GM12878 (cell line): ENCODE data around the gene TCERG1L. TPM values are rescaled to one million over a fixed set of nuclear protein-coding genes. Genes with fewer than 3 reads are reported as not detected.

ENCODE experiments used
- ATAC-seq: fragments of 200-7000 bp; cut with Tn5 transposase; 3 replicates; pipeline ENCODE4 v1.9.1; 2020; ENCODE audit warnings: mild to moderate bottlenecking, moderate library complexity
- BruUV-seq: library from RNA; stranded (reverse); fragments of 400-500 nt; replicated peaks from 2 replicates; lab custom pipeline; 2021; lab: Mats Ljungman, UMichigan
- CTCF ChIA-PET: fragments of 300-600 bp; sonication (Branson Sonifier 250); formaldehyde crosslinking; extraction: SDS; loops from one replicate; lab custom pipeline; 2021; ENCODE audit warnings: inconsistent platforms; lab: Yijun Ruan, JAX
- POLR2A ChIA-PET: fragments of 350-600 bp; formaldehyde crosslinking; extraction: SDS; loops from one replicate; lab custom pipeline; 2021; ENCODE audit warnings: inconsistent platforms; lab: Charles Lee
- RAD21 ChIA-PET: fragments of 300-600 bp; sonication (Branson Sonifier 250); formaldehyde crosslinking; loops from one replicate; lab custom pipeline; 2023; ENCODE audit warnings: antibody characterized with exemption; ENCODE audit not compliant: unreplicated experiment; lab: Charles Lee
- SMC1A ChIA-PET: fragments of 300-600 bp; sonication (Branson Sonifier 250); formaldehyde crosslinking; loops from one replicate; lab custom pipeline; 2023; ENCODE audit not compliant: unreplicated experiment, uncharacterized antibody; lab: Charles Lee
- DNase-seq: peaks from one replicate; pipeline ENCODE4 v3.0.0-alpha.2; 2011; ENCODE audit warnings: low read depth, low spot score
- FAIRE-seq: peaks from 3 replicates; lab custom pipeline; 2011; peaks lifted over from hg19 to GRCh38; lab: Jason Lieb, UNC
- H2AFZ ChIP-seq: 2 replicates; pipeline ENCODE4 v1.6.0; 2011; ENCODE audit warnings: low read depth, low read length, control low read depth; ENCODE audit not compliant: control insufficient read depth
- H3K27ac ChIP-seq: 2 replicates; pipeline ENCODE4 v1.5.1; 2011; ENCODE audit warnings: control low read depth; ENCODE audit not compliant: control insufficient read depth, insufficient read depth
- H3K27me3 ChIP-seq, 2 experiments: replicated peaks in 1 of 2; 2 replicates each; pipeline versions ENCODE4 v1.6.0 to v1.6.1; 2011; ENCODE audit warnings: low read length in 1 of 2; ENCODE audit not compliant: control insufficient read depth in 2 of 2, insufficient read depth in 2 of 2
- H3K36me3 ChIP-seq, 2 experiments: 2 replicates each; pipeline ENCODE4 v1.5.1; 2011; ENCODE audit warnings: low read length in 1 of 2; ENCODE audit not compliant: control insufficient read depth in 2 of 2, insufficient read depth in 2 of 2
- H3K4me1 ChIP-seq: 2 replicates; pipeline ENCODE4 v1.6.1; 2011; ENCODE audit warnings: mild to moderate bottlenecking, low read length, moderate library complexity, mixed read lengths; ENCODE audit not compliant: control insufficient read depth, insufficient read depth
- H3K4me2 ChIP-seq: 2 replicates; pipeline ENCODE4 v1.6.0; 2011; ENCODE audit warnings: control low read depth; ENCODE audit not compliant: control insufficient read depth, insufficient read depth
- H3K4me3 ChIP-seq: fragments of 200-600 bp; sonication (generic); 2 replicates; pipeline ENCODE4 v1.5.1; 2016
- H3K79me2 ChIP-seq: 2 replicates; pipeline ENCODE4 v1.6.0; 2011; ENCODE audit warnings: low read length; ENCODE audit not compliant: control insufficient read depth, insufficient read depth
- H3K9ac ChIP-seq: 2 replicates; pipeline ENCODE4 v1.8.0; 2011; ENCODE audit warnings: low read length, control low read depth, mixed read lengths; ENCODE audit not compliant: control insufficient read depth, insufficient read depth
- H3K9me3 ChIP-seq: replicated peaks from 3 replicates; pipeline ENCODE4 v1.5.1; 2011; ENCODE audit warnings: mild to moderate bottlenecking, low read length; ENCODE audit not compliant: control insufficient read depth, insufficient read depth
- H4K20me1 ChIP-seq: 2 replicates; pipeline ENCODE4 v1.6.0; 2011; ENCODE audit not compliant: control insufficient read depth, insufficient read depth
- DPF2 ChIP-seq: fragments of 450-650 bp; IDR thresholded peaks from 2 replicates; pipeline ENCODE4 v1.6.1; 2017; ENCODE audit warnings: mild to moderate bottlenecking
- EP300 ChIP-seq, 2 experiments: fragments of 150-350 bp in 1 of 2; IDR thresholded peaks; 2 replicates each; pipeline ENCODE4 v1.6.1; 2011 to 2012; ENCODE audit warnings: low read depth in 2 of 2, low read length in 2 of 2, borderline replicate concordance in 1 of 2, improper control_type of control experiment in 1 of 2, inconsistent platforms in 1 of 2; ENCODE audit not compliant: control insufficient read depth in 1 of 2
- IRF4 ChIP-seq: IDR thresholded peaks from 2 replicates; pipeline ENCODE4 v1.6.1; 2011; ENCODE audit warnings: low read depth, low read length
- MTA2 ChIP-seq: fragments of 450-650 bp; IDR thresholded peaks from 2 replicates; pipeline ENCODE4 v1.6.1; 2016; ENCODE audit warnings: low read depth, mild to moderate bottlenecking, moderate library complexity
- NR2C1 ChIP-seq: fragments of 450-650 bp; IDR thresholded peaks from 2 replicates; pipeline ENCODE4 v1.6.1; 2017; ENCODE audit warnings: antibody characterized with exemption, mild to moderate bottlenecking, moderate library complexity
- RCOR1 ChIP-seq: conservative IDR thresholded peaks from 2 replicates; pipeline ENCODE4 v1.6.1; 2012; ENCODE audit warnings: low read depth, low read length, improper control_type of control experiment
- SMAD1 ChIP-seq: fragments of 450-650 bp; IDR thresholded peaks from 2 replicates; pipeline ENCODE4 v1.6.1; 2018; ENCODE audit warnings: mild to moderate bottlenecking, low read depth; ENCODE audit not compliant: partially characterized antibody
- SREBF1 ChIP-seq: IDR thresholded peaks from 2 replicates; pipeline ENCODE4 v1.6.1; 2012; ENCODE audit warnings: mild to moderate bottlenecking, low read length
- YBX1 ChIP-seq: fragments of 450-650 bp; IDR thresholded peaks from 2 replicates; pipeline ENCODE4 v1.6.1; 2016; ENCODE audit warnings: antibody characterized with exemption
- WGBS: methylation state at CpG from one replicate; pipeline ENCODE4 v1.1.6; 2016; ENCODE audit warnings: low lambda C conversion rate; ENCODE audit not compliant: insufficient replicate concordance, insufficient coverage; ENCODE audit errors: missing lambda C conversion rate; 5-methylcytosine and 5-hydroxymethylcytosine counted together
- in situ Hi-C: fragments of 300-500 bp; cut with MboI; formaldehyde crosslinking; loops from 9 replicates; pipeline ENCODE4 v1.14.3; 2018; ENCODE audit warnings: mixed read lengths
- intact Hi-C: fragments of 100-400 bp; cut with micrococcal nuclease; formaldehyde crosslinking; loops from one replicate; pipeline ENCODE4 v1.14.2; 2022; ENCODE audit not compliant: unreplicated experiment
- polyA plus RNA-seq, 11 experiments: library from polyadenylated mRNA; depleted of rRNA in 4 of 11; unstranded in 6 of 11; stranded (reverse) in 5 of 11; fragments of >200 nt; fragmentation: Nextera tagmentation in 4 of 11; fragmentation: Illumina TruSeq in 1 of 11; extraction: Ambion mirVana in 4 of 11; extraction: Trizol in 1 of 11; gene quantifications; 1 replicate in 1 of 11; 2 replicates in 10 of 11; pipeline versions ENCODE4 v1.2.1 to v1.2.3, GENCODE V29; 2011 to 2016; ENCODE audit warnings: inconsistent platforms in 2 of 11, missing spikeins in 2 of 11, low read depth in 1 of 11
- total RNA-seq, 4 experiments: library from RNA; depleted of rRNA in 3 of 4; stranded (reverse); fragments of >200 nt in 3 of 4; fragmentation: Illumina TruSeq in 1 of 4; extraction: Trizol in 1 of 4; gene quantifications; 2 replicates each; pipeline versions ENCODE4 v1.2.1 to v1.2.3, GENCODE V29; 2013 to 2021
- TF ChIP-seq, protein P1 (sequence below): fragments of 450-650 bp; formaldehyde crosslinking; IDR thresholded peaks from 2 replicates; pipeline ENCODE4 v1.5.0; 2022; ENCODE audit warnings: mild to moderate bottlenecking, missing genetic modification characterization

Gene TCERG1L
- total and polyA plus RNA-seq, 10 of the 15 experiments (the other 5 are each of a cell fraction or from before 2014, with no cell fraction given) = not detected

DNA sequence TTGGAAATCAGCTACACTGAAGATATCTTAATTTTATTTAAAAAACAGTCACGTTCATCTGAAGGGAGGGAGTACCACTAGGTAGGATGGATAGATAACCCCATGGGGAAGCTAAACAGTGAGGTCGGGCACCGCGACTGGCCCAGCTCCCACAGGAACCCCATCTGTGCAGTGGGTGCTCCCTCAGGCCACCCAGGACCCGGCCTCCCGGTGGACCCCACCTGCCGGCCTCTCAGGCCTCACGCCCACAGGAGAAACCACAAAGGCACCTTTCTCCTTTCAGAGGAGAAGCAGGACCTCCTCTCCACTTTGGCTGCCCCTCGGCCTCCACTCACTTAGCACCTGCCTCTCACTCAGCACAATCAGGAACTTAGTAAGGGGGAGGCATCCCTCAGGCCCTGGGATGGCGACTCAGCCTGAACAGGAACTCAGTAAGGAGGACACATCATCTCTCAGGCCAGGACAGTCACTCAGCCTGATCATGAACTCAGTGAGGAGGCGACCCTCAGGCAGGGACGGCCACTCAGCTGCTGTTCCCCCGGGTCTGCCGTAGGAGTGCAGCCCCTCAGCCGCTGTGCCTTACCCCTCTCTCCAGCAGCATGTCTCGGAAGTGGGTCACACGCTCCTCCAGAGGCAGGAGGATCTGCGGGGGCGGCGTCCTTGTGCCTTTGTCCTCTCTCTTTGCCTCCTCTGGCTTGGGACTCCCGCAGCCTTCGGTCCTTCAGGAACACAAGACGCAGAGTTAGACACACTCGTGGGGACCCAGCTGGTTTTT lies 195.1 kb downstream of the TCERG1L start:
- in situ Hi-C loops = no loop called here

More for the DNA sequence above, 195.1 kb downstream of the TCERG1L start:
- ChIA-PET RAD21 (no interaction called here), SMC1A (no interaction called here), POLR2A (no interaction called here), CTCF (no interaction called here)
- Histone ChIP-seq H3K27ac (no peak overlapping the region), H3K4me2 (no peak overlapping the region), H3K27me3 (no peaks in the 10 kb centered on the region), H3K36me3 (no peaks in the 10 kb centered on the region), H3K4me3 (no peak overlapping the region), H3K9ac (no peak overlapping the region), H3K9me3 (no peaks in the 10 kb centered on the region; the same call in 2 of the 3 replicates), H3K79me2 (no peaks in the 10 kb centered on the region), H2AFZ (no peak overlapping the region), H4K20me1 (no peaks in the 10 kb centered on the region), H3K4me1 (no peaks in the 10 kb centered on the region)
- no TSS peak for BruUV-seq
- TF ChIP-seq RCOR1 = no peak
- no peak for TF ChIP-seq DPF2
- TF ChIP-seq YBX1 = no peak
- TF ChIP-seq SREBF1 = no peak
- TF ChIP-seq NR2C1 = no peak
- TF ChIP-seq MTA2 = no peak
- no peak for TF ChIP-seq IRF4
- TF ChIP-seq, protein P1, sequence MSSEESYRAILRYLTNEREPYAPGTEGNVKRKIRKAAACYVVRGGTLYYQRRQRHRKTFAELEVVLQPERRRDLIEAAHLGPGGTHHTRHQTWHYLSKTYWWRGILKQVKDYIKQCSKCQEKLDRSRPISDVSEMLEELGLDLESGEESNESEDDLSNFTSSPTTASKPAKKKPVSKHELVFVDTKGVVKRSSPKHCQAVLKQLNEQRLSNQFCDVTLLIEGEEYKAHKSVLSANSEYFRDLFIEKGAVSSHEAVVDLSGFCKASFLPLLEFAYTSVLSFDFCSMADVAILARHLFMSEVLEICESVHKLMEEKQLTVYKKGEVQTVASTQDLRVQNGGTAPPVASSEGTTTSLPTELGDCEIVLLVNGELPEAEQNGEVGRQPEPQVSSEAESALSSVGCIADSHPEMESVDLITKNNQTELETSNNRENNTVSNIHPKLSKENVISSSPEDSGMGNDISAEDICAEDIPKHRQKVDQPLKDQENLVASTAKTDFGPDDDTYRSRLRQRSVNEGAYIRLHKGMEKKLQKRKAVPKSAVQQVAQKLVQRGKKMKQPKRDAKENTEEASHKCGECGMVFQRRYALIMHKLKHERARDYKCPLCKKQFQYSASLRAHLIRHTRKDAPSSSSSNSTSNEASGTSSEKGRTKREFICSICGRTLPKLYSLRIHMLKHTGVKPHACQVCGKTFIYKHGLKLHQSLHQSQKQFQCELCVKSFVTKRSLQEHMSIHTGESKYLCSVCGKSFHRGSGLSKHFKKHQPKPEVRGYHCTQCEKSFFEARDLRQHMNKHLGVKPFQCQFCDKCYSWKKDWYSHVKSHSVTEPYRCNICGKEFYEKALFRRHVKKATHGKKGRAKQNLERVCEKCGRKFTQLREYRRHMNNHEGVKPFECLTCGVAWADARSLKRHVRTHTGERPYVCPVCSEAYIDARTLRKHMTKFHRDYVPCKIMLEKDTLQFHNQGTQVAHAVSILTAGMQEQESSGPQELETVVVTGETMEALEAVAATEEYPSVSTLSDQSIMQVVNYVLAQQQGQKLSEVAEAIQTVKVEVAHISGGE (CRISPR knock-in tag) = no peak
- TF ChIP-seq SMAD1 = no peak
- TF ChIP-seq EP300 (IDR thresholded peaks at IDR 0.05; ENCODE audit: borderline replicate concordance in 1 of 2, control insufficient read depth in 1 of 2, low read depth in 2 of 2, low read length in 2 of 2) = no peak
- ATAC-seq (no peak), DNase-seq (no peak), FAIRE-seq (no peak)
- intact Hi-C loops = no loop called here
- WGBS = 33% methylated on average over 24 of the region's 24 CpGs
